IMR-90 (cell line): ENCODE results near the gene SLC18A3. TPM values are rescaled to one million over a fixed set of nuclear protein-coding genes. Genes with fewer than 3 reads are reported as not detected.

Source experiments
- ATAC-seq: fragments of 200-7000 bp; cut with Tn5 transposase; 2 replicates; pipeline ENCODE4 v1.9.1; 2020; ENCODE audit warnings: low read depth, mild to moderate bottlenecking, moderate library complexity
- BruUV-seq: library from RNA; stranded (reverse); fragments of 400-500 nt; replicated peaks from 2 replicates; lab custom pipeline; 2021; lab: Mats Ljungman, UMichigan
- CTCF ChIA-PET: fragments of 300-600 bp; formaldehyde crosslinking; extraction: SDS; loops from one replicate; lab custom pipeline; 2021; ENCODE audit warnings: antibody characterized with exemption; lab: Yijun Ruan, JAX
- POLR2A ChIA-PET: fragments of 300-600 bp; sonication (Branson Sonifier 250); formaldehyde crosslinking; loops from one replicate; lab custom pipeline; 2022; ENCODE audit warnings: antibody characterized with exemption; ENCODE audit not compliant: unreplicated experiment; lab: Charles Lee
- DNase-seq: peaks from one replicate; pipeline ENCODE4 v3.0.0; 2013
- H2AFZ ChIP-seq: replicated peaks from 2 replicates; pipeline ENCODE3; 2013; ENCODE audit warnings: low read length, mild to moderate bottlenecking; ENCODE audit not compliant: poor library complexity
- H2AK5ac ChIP-seq: 2 replicates; pipeline ENCODE4 v1.6.1; 2013; ENCODE audit warnings: low read depth, low read length, inconsistent platforms
- H2AK9ac ChIP-seq: replicated peaks from 2 replicates; pipeline ENCODE3; 2013; ENCODE audit warnings: mild to moderate bottlenecking, low read depth, low read length, moderate library complexity; ENCODE audit not compliant: poor library complexity
- H2BK120ac ChIP-seq: 2 replicates; pipeline ENCODE4 v1.6.1; 2013; ENCODE audit warnings: low read depth, low read length, inconsistent platforms
- H2BK15ac ChIP-seq: 3 replicates; pipeline ENCODE4 v1.6.1; 2013; ENCODE audit warnings: low read depth, low read length, inconsistent platforms
- H2BK20ac ChIP-seq: 2 replicates; pipeline ENCODE4 v1.6.1; 2013; ENCODE audit warnings: low read depth, mild to moderate bottlenecking, inconsistent platforms, low read length, moderate library complexity
- H2BK5ac ChIP-seq: 2 replicates; pipeline ENCODE4 v1.6.1; 2013; ENCODE audit warnings: mild to moderate bottlenecking, low read depth, low read length, inconsistent platforms; ENCODE audit not compliant: poor library complexity, severe bottlenecking
- H3K14ac ChIP-seq: replicated peaks from 2 replicates; pipeline ENCODE4 v1.6.1; 2013; ENCODE audit warnings: low read depth, low read length, inconsistent platforms
- H3K18ac ChIP-seq: 2 replicates; pipeline ENCODE4 v1.6.1; 2013; ENCODE audit warnings: low read depth, low read length, control low read depth
- H3K23ac ChIP-seq: 2 replicates; pipeline ENCODE4 v1.6.1; 2013; ENCODE audit warnings: low read depth, low read length, inconsistent platforms
- H3K27ac ChIP-seq: 2 replicates; pipeline ENCODE4 v1.5.1; 2013; ENCODE audit warnings: mild to moderate bottlenecking, control low read depth, low read length; ENCODE audit not compliant: insufficient read depth
- H3K27me3 ChIP-seq: 2 replicates; pipeline ENCODE4 v1.6.1; 2013; ENCODE audit warnings: low read length; ENCODE audit not compliant: control insufficient read depth, insufficient read depth
- H3K36me3 ChIP-seq: 2 replicates; pipeline ENCODE4 v1.6.1; 2013; ENCODE audit warnings: low read length, mixed read lengths; ENCODE audit not compliant: control insufficient read depth, insufficient read depth
- H3K4ac ChIP-seq: 2 replicates; pipeline ENCODE4 v1.6.1; 2013; ENCODE audit warnings: low read depth, low read length, inconsistent platforms
- H3K4me1 ChIP-seq: 2 replicates; pipeline ENCODE4 v1.6.1; 2013; ENCODE audit warnings: low read length, mixed read lengths; ENCODE audit not compliant: control insufficient read depth, insufficient read depth
- H3K4me2 ChIP-seq: 2 replicates; pipeline ENCODE4 v1.6.1; 2013; ENCODE audit warnings: low read depth, mild to moderate bottlenecking, control low read depth, low read length, moderate library complexity
- H3K4me3 ChIP-seq: 2 replicates; pipeline ENCODE4 v1.5.1; 2013; ENCODE audit warnings: low read depth, mild to moderate bottlenecking, control low read depth, low read length, moderate library complexity; ENCODE audit not compliant: insufficient read depth
- H3K56ac ChIP-seq: 2 replicates; pipeline ENCODE4 v1.6.1; 2013; ENCODE audit warnings: low read length, inconsistent platforms; ENCODE audit not compliant: insufficient read depth; ENCODE audit errors: extremely low read depth
- H3K79me1 ChIP-seq, 2 experiments: 2 replicates each; pipeline ENCODE4 v1.6.1; 2013; ENCODE audit warnings: low read length in 2 of 2, inconsistent platforms in 1 of 2, low read depth in 1 of 2
- H3K9ac ChIP-seq: 2 replicates; pipeline ENCODE4 v1.6.1; 2013; ENCODE audit warnings: low read depth, low read length, control low read depth
- H3K9me1 ChIP-seq: 2 replicates; pipeline ENCODE4 v1.6.1; 2013; ENCODE audit warnings: low read length, inconsistent platforms; ENCODE audit not compliant: insufficient read depth
- H3K9me3 ChIP-seq: 2 replicates; pipeline ENCODE4 v1.6.1; 2013; ENCODE audit warnings: low read length; ENCODE audit not compliant: control insufficient read depth, insufficient read depth
- H4K20me1 ChIP-seq: 2 replicates; pipeline ENCODE4 v1.6.1; 2013; ENCODE audit warnings: low read length, inconsistent platforms; ENCODE audit not compliant: insufficient read depth
- H4K5ac ChIP-seq: 2 replicates; pipeline ENCODE4 v1.6.1; 2013; ENCODE audit warnings: mild to moderate bottlenecking, low read depth, low read length, control low read depth
- H4K8ac ChIP-seq, 2 experiments: 2 replicates each; pipeline ENCODE4 v1.6.1; 2013; ENCODE audit warnings: low read depth in 2 of 2, low read length in 2 of 2, control low read depth in 1 of 2, inconsistent platforms in 1 of 2
- H4K91ac ChIP-seq: 2 replicates; pipeline ENCODE4 v1.6.1; 2013; ENCODE audit warnings: low read depth, low read length, inconsistent platforms; ENCODE audit not compliant: insufficient read depth
- BHLHE40 ChIP-seq: fragments of 150-350 bp; IDR thresholded peaks from 2 replicates; pipeline ENCODE4 v1.6.1; 2016; ENCODE audit warnings: mild to moderate bottlenecking, low read depth, low read length
- CEBPB ChIP-seq: IDR thresholded peaks from 2 replicates; pipeline ENCODE4 v1.6.1; 2012; ENCODE audit warnings: low read depth, low read length, improper control_type of control experiment
- CHD1 ChIP-seq: IDR thresholded peaks from 2 replicates; pipeline ENCODE4 v1.6.1; 2012; ENCODE audit warnings: low read depth, low read length, improper control_type of control experiment
- MAFK ChIP-seq: IDR thresholded peaks from 2 replicates; pipeline ENCODE4 v1.6.1; 2012; ENCODE audit warnings: low read depth, low read length, improper control_type of control experiment
- MXI1 ChIP-seq: IDR thresholded peaks from 2 replicates; pipeline ENCODE4 v1.6.1; 2012; ENCODE audit warnings: low read depth, mild to moderate bottlenecking, low read length, moderate library complexity, borderline replicate concordance
- NFE2L2 ChIP-seq: fragments of 150-350 bp; IDR thresholded peaks from 2 replicates; pipeline ENCODE4 v1.6.1; 2016; ENCODE audit warnings: low read depth, mild to moderate bottlenecking, low read length
- POLR2A ChIP-seq: IDR thresholded peaks from 2 replicates; pipeline ENCODE4 v1.6.1; 2012; ENCODE audit warnings: mild to moderate bottlenecking, low read depth, low read length
- RAD21 ChIP-seq: IDR thresholded peaks from 2 replicates; pipeline ENCODE4 v1.6.1; 2012; ENCODE audit warnings: low read length, improper control_type of control experiment
- RCOR1 ChIP-seq: IDR thresholded peaks from 2 replicates; pipeline ENCODE4 v1.6.1; 2012; ENCODE audit warnings: mild to moderate bottlenecking, low read length, improper control_type of control experiment; ENCODE audit not compliant: insufficient replicate concordance
- RFX5 ChIP-seq: IDR thresholded peaks from 2 replicates; pipeline ENCODE4 v1.8.0; 2012; ENCODE audit warnings: low read depth, mild to moderate bottlenecking, low read length, moderate library complexity
- SMC3 ChIP-seq: fragments of 150-350 bp; IDR thresholded peaks from 2 replicates; pipeline ENCODE4 v1.6.1; 2016; ENCODE audit warnings: low read depth, mild to moderate bottlenecking, antibody characterized with exemption, low read length, moderate library complexity
- WGBS, 2 experiments: methylation state at CpG; one replicate each; pipeline versions ENCODE4 v1.1.5 to v1.1.7; 2013; ENCODE audit warnings: missing lambda C conversion rate in 2 of 2; ENCODE audit not compliant: insufficient read length in 1 of 2; ENCODE audit errors: extremely low coverage in 2 of 2; 5-methylcytosine and 5-hydroxymethylcytosine counted together
- dilution Hi-C: fragments of 300-500 bp; cut with HindIII; formaldehyde crosslinking; loops from one replicate; pipeline ENCODE4 v1.14.3; 2018; ENCODE audit warnings: low sequenced_read_pairs; ENCODE audit not compliant: unreplicated experiment
- in situ Hi-C: fragments of 300-500 bp; cut with MboI; formaldehyde crosslinking; loops from 3 replicates; pipeline ENCODE4 v1.14.3; 2019; ENCODE audit warnings: low sequenced_read_pairs, inconsistent platforms, mixed read lengths
- intact Hi-C: fragments of 100-400 bp; cut with micrococcal nuclease; formaldehyde crosslinking; loops from 2 replicates; pipeline ENCODE4 v1.10.0; 2022
- polyA plus RNA-seq, 3 experiments: library from polyadenylated mRNA; depleted of rRNA; stranded (reverse); fragments of >200 nt; gene quantifications; 2 replicates each; pipeline ENCODE4 v1.2.3, GENCODE V29; 2012; ENCODE audit warnings: low replicate concordance in 1 of 3
- total RNA-seq: library from RNA; depleted of rRNA; stranded (reverse); fragments of >200 nt; gene quantifications from 2 replicates; pipeline ENCODE4 v1.2.3, GENCODE V29; 2012
- TF ChIP-seq, protein P1 (sequence below): fragments of 150-350 bp; IDR thresholded peaks from 2 replicates; pipeline ENCODE4 v1.6.1; 2016; ENCODE audit warnings: low read depth, mild to moderate bottlenecking, low read length, moderate library complexity, borderline replicate concordance

SLC18A3 gene
- total and polyA plus RNA-seq, 2 of the 4 experiments (the other 2 are of a cell fraction), result not detected

DNA sequence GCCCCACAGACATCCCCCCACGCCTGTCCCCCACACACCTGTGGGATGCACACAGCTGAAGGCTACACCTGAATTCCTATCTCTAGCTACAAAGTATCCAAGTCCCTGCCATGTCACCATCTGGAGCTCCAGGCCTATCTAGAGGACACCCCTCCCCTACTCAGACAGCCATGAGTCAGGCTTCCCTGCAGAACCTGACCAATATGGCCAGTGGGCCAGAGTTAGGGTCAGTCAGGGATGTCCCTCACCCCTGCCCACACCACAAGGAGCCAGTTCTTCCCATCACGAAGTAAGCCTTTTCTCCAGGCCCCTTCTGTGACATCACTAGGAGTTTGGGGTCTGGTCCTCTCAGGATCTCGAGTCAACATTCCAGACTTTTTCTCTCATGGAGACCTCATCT is 10.6 kb upstream of the SLC18A3 start:
- Histone ChIP-seq H2AFZ (no peak overlapping the region), H2AK5ac (no peak overlapping the region), H3K18ac (no peak overlapping the region), H3K36me3 (no peaks in the 10 kb centered on the region), H3K4ac (no peak overlapping the region), H2BK5ac (no peak overlapping the region), H4K5ac (no peak overlapping the region), H3K4me3 (no peak overlapping the region), H3K4me1 (peaks cover 2% of the 10 kb centered on the region; the same call in 1 of the 2 replicates), H4K91ac (no peak overlapping the region), H2BK20ac (no peak overlapping the region), H3K9me1 (no peaks in the 10 kb centered on the region; the same call in 1 of the 2 replicates), H3K79me1 (no peaks in the 10 kb centered on the region), H3K4me2 (no peak overlapping the region), H3K9me3 (no peaks in the 10 kb centered on the region), H2BK120ac (no peak overlapping the region), H4K20me1 (no peaks in the 10 kb centered on the region), H3K27me3 (peaks cover 25% of the 10 kb centered on the region; the same call in 1 of the 2 replicates), H3K27ac (no peak overlapping the region), H2AK9ac (no peak overlapping the region), H3K14ac (no peak overlapping the region), H3K23ac (no peak overlapping the region), H2BK15ac (no peak overlapping the region), H3K56ac (no peak overlapping the region), H4K8ac (no peak overlapping the region), H3K9ac (no peak overlapping the region)
- 39% methylated on average over 2 of the region's 3 CpGs; no CpG with 5 or more reads in 1 of the 2 experiments for WGBS, 2 experiments
- DNase-seq (no peak), ATAC-seq (no peak)
- in situ Hi-C loops (loop anchor here (10.0 kb wide), 2 partner anchors 315 to 615 kb away; no protein-coding TSS in a partner anchor), dilution Hi-C loops (no loop called here), intact Hi-C loops (loop anchor here (10.0 kb wide), 2 partner anchors 345 to 465 kb away; partner anchors contain the start of genes PARG, TIMM23B and WASHC2A)
- CTCF ChIA-PET, result interaction anchor here (0.6 kb wide), 1 partner anchor 484 kb away, joined by 3 read pairs; no protein-coding TSS in a partner anchor
- no TSS peak for BruUV-seq
- TF ChIP-seq NFE2L2, result no peak
- no peak for TF ChIP-seq RFX5
- no peak for TF ChIP-seq BHLHE40
- TF ChIP-seq RAD21, result no peak
- no peak for TF ChIP-seq MAFK
- TF ChIP-seq CEBPB, result no peak
- no peak for TF ChIP-seq SMC3
- TF ChIP-seq MXI1, result no peak
- TF ChIP-seq RCOR1, result no peak
- TF ChIP-seq, protein P1, sequence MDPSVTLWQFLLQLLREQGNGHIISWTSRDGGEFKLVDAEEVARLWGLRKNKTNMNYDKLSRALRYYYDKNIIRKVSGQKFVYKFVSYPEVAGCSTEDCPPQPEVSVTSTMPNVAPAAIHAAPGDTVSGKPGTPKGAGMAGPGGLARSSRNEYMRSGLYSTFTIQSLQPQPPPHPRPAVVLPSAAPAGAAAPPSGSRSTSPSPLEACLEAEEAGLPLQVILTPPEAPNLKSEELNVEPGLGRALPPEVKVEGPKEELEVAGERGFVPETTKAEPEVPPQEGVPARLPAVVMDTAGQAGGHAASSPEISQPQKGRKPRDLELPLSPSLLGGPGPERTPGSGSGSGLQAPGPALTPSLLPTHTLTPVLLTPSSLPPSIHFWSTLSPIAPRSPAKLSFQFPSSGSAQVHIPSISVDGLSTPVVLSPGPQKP, result no peak
- TF ChIP-seq CHD1, result no peak
- TF ChIP-seq POLR2A, result no peak
- POLR2A ChIA-PET, result no interaction called here
